Measurements from ENCODE around the gene PLAGL1.

- TF ChIP-seq CTCF (IDR thresholded peaks at IDR 0.05), result no peak
- no peak for TF ChIP-seq POLR2A (IDR thresholded peaks at IDR 0.05)
Measured at GRCh38 chr6:143934331-143934730, 73.7 kb downstream of the PLAGL1 start.

Data from tibial nerve (tissue), 3 donors.